Suprapubic skin (tissue), 4 donors: Measurements from ENCODE around the gene SPTBN5.

ENCODE experiments used
- EP300 ChIP-seq: sonication (generic); formaldehyde crosslinking; IDR thresholded peaks from one replicate; pipeline ENCODE4 v1.6.1; 2017; ENCODE audit warnings: antibody characterized with exemption
- POLR2A ChIP-seq, 2 donors: fragments of 450-650 bp; IDR thresholded peaks; one replicate each; pipeline ENCODE4 v1.6.1; 2017; ENCODE audit warnings: antibody characterized with exemption in 2 of 2, mild to moderate bottlenecking in 2 of 2, moderate library complexity in 2 of 2
- POLR2AphosphoS5 ChIP-seq, 3 donors: sonication (generic); formaldehyde crosslinking; IDR thresholded peaks; one replicate each; pipeline ENCODE4 v1.6.1; 2017; ENCODE audit warnings: antibody characterized with exemption in 3 of 3
- TF ChIP-seq, protein P1 (sequence below), 2 donors: fragments of 200-600 bp in 1 of 2; fragments of 450-650 bp in 1 of 2; sonication (generic) in 1 of 2; IDR thresholded peaks; one replicate each; pipeline ENCODE4 v1.5.1; 2016 to 2019; ENCODE audit warnings: antibody characterized with exemption in 2 of 2, mild to moderate bottlenecking in 1 of 2, moderate library complexity in 1 of 2

DNA sequence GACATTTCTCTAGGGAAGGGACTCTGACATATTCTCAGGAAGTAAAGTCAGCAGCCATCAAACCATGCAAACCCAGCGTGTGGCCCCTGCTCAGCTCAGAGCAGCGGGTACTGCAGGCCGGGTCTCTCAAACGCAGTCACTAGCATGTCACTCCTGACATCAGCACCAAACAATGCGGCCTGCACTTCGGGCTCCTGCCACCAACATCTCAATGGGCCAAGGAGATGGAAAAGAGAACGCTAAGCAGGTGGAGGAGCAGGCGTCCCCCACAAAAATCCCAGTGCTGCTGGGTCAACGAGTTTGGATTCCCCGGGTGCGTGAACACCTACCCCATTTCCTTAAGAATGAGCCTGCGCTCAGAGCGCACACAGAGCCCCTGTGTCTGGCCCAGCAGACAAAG lies 9.9 kb upstream of the SPTBN5 start:
- no peak for TF ChIP-seq EP300
- TF ChIP-seq, protein P1, sequence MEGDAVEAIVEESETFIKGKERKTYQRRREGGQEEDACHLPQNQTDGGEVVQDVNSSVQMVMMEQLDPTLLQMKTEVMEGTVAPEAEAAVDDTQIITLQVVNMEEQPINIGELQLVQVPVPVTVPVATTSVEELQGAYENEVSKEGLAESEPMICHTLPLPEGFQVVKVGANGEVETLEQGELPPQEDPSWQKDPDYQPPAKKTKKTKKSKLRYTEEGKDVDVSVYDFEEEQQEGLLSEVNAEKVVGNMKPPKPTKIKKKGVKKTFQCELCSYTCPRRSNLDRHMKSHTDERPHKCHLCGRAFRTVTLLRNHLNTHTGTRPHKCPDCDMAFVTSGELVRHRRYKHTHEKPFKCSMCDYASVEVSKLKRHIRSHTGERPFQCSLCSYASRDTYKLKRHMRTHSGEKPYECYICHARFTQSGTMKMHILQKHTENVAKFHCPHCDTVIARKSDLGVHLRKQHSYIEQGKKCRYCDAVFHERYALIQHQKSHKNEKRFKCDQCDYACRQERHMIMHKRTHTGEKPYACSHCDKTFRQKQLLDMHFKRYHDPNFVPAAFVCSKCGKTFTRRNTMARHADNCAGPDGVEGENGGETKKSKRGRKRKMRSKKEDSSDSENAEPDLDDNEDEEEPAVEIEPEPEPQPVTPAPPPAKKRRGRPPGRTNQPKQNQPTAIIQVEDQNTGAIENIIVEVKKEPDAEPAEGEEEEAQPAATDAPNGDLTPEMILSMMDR (IDR thresholded peaks at IDR 0.05), result no peak
- no peak for TF ChIP-seq POLR2A (IDR thresholded peaks at IDR 0.05)
- TF ChIP-seq POLR2AphosphoS5 (IDR thresholded peaks at IDR 0.05), result no peak
